ENCODE data around the gene PRR29.

DNA sequence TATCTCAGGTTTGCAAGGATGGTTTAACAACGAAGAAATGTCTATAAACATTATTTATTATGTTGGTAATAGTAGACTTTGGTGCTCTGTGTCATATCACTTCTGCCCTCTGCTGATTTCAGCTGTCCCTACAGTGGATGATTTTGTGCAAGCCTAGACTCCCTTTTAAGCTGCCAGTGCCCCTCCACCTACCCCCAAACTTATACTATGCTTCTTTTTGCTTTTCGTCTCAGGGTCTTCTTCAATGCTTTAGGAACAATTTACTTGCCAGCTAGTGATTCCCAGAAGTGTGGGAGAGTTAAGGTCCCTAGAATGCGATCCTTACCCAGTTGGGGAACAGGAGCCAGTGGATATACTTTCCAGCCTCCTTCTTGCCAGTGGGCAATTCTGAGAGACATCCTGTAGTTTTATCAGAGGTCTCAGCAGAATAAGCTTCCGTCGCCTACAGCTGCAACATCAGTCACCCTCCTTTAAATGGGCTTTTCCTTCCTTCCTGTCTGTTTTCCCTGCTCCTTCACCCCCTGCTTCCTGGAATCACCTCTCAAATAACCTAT, 18.2 kb downstream of the PRR29 start:
- TF ChIP-seq POLR2AphosphoS5 (IDR thresholded peaks at IDR 0.05; ENCODE audit: low read depth, low read length), result no peak
- no peak for TF ChIP-seq POLR2A (IDR thresholded peaks at IDR 0.05; ENCODE audit: low read depth, low read length)
- no peak for TF ChIP-seq SPI1 (IDR thresholded peaks at IDR 0.05; ENCODE audit: low read depth, low read length)
- TF ChIP-seq TAF1 (IDR thresholded peaks at IDR 0.05; ENCODE audit: low read depth, low read length), result no peak
- no peak for TF ChIP-seq PAX5 (IDR thresholded peaks at IDR 0.05; ENCODE audit: insufficient read depth, low read length, severe bottlenecking)
